SKM-1 (cell line): ENCODE measurements around the gene SNAP29.
"Not testable (repeated sequence)": the region's sequence is repeated elsewhere in the genome, so short reads cannot be mapped to it uniquely, and the experiment has no call there.

ENCODE experiments used
- DNase-seq: peaks from one replicate; lab custom pipeline; 2025; ENCODE audit not compliant: unreplicated experiment; lab: John Stamatoyannopoulos, UW

SNAP29 gene

DNA sequence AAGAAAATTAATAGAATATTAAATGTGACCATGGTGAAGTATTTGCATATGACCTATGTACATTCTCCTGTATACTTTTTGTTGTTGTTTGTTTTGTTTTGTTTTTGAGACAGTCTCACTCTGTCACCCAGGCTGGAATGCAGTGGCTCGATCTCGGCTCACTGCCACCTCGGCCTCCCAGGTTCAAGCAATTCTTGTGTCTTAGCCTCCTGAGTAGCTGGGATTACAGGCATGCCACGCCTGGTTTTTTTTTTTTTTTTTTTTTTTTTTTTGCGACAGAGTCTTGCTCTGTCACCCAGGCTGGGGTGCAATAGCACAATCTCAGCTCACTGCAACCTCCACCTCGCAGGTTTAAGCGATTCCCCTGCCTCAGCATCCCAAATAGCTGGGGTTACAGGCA, 38.9 kb downstream of the SNAP29 start:
- not testable (repeated sequence) for DNase-seq

DNA sequence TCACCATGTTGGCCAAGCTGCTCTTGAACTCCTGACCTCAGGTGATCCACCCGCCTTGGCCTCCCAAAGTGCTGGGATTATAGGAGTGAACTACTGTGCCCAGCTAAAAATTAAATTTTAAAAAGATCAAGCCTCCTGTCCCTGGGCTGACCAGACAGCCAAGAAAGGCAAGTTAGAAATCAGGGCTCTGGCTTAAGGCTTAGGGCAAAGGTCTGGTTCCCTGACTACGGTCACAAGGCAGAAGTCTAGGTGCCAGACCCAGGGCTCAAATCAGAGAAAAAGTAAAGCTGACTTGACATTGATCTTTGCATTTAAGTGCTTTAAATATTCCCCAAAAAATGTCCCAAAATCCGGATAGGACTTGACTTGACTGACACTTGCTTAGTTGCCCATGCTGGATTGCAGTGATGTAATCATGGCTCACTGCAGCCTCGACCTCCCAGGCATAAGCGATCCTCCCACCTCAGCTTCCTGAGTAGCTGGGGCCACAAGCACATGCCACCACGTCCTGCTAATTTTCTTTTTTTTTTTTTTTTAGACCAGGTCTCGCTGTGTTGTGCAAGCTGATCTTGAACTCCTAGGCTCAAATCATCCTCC, 41.1 kb downstream of the SNAP29 start:
- no peak for DNase-seq

- DNase-seq = not testable (repeated sequence)
These were observed 42.6 kb downstream of the SNAP29 start for GRCh38 chr22:20901093-20902033.

- no peak for DNase-seq
These were observed 44.3 kb downstream of the SNAP29 start for GRCh38 chr22:20903093-20903492.

- peak; percentile 83 for DNase-seq
These were observed 45.5 kb downstream of the SNAP29 start for GRCh38 chr22:20904008-20904979.

- DNase-seq = no peak
These were observed 46.2 kb downstream of the SNAP29 start for GRCh38 chr22:20904980-20905355.

- no peak for DNase-seq
These were observed 46.9 kb downstream of the SNAP29 start for GRCh38 chr22:20905415-20906386.

GRCh38 chr22:20906387-20906767, 47.6 kb downstream of the SNAP29 start:
- DNase-seq = no peak

DNA sequence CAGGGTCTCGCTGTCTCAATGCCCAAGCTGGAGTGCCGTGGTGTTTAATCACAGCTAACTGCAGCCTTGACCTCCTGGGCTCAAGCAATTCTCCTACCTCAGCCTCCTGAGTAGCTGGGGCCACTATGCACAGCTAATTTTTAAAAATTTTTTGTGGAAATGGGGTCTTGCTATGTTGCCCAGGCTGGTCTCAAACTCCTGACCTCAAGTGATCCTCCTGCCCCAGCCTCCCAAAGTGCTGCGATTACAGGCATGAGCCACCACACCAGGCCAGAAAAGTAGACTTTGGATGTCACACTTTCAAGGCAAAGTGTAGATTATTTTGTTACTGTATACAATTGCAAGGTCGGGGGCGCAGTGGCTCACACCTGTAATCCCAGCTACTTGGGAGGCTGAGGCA, 49.9 kb downstream of the SNAP29 start:
- DNase-seq = not testable (repeated sequence)

GRCh38 chr22:20909543-20910303, 50.9 kb downstream of the SNAP29 start:
- no peak for DNase-seq

GRCh38 chr22:20912494-20912893, 53.7 kb downstream of the SNAP29 start:
- no peak for DNase-seq

DNA sequence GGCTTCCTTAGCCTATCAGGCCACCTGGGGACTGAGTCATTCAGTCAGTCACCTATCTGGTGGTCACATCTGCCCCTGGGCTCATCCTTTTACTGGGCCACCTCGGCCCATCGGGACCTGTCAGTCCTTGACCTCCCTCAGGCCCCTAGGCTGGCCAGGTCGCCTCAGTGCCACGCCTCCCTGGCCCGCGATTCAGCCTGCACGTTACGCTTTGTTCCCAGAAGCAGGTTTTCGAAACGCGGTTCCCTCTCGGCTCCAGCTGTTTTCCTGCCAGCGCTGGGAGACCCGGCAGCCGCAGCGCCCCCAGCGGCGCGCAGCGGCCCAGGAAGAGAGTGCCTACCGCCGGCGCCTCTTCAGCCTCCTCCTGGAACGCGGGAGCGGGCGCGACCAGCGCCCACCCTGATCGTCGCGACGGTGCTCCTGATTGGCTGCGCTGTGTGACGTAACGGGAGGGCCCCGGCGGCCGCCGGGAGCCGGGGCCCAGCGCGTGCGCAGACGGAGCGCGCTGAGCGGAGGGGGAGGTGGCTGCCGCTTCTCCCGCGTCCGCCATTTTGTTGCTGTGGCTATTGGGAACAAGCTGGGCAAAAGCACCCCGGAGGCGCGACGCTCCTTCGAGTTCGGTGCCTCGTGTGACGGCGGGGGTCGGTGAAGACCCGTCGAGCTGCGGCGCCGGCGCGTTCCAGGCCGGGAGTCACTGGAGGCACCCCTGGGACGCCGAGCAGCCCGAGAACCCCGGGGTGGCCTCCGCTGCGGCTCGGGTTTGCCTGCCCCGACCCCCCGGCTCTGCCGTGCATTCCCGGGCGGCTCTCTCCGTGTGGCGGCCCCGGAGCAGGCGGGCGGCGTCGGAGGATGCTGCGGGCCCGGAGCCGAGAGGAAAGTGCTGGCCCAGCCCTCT, 58.4 kb downstream of the SNAP29 start, which contains the start of gene CRKL:
CRKL (plus strand) TSS at position 492 of the 895 bp plus-strand sequence. CDS start 528 bp downstream, outside the sequence.
- DNase-seq = peak; percentile 97

DNA sequence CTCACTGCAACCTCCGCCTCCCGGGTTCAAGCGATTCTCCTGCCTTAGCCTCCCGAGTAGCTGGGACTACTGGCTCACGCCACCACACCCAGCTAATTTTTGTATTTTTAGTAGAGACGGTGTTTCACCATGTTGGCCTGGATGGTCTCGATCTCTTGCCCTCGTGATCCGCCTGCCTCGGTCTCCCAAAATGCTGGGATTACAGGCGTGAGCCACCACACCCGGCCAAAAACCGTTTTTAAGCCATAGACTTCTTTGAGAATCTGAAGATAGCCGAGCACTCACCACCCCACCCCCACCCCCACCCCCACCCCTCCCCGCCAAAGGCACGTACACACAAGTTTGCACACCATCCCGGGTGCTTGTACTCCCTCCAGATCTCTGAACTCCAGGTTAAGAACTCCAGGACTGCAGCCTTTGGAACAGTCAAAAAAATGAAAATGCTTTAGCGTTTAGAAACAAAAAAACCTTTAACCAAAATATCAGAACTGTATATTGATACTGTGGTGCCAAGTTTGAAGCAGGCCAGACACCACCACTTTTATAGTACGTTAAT, 59.9 kb downstream of the SNAP29 start:
- no peak for DNase-seq

GRCh38 chr22:20919718-20920117, 60.9 kb downstream of the SNAP29 start:
- no peak for DNase-seq

GRCh38 chr22:20920881-20921203, 62.0 kb downstream of the SNAP29 start:
- no peak for DNase-seq

DNA sequence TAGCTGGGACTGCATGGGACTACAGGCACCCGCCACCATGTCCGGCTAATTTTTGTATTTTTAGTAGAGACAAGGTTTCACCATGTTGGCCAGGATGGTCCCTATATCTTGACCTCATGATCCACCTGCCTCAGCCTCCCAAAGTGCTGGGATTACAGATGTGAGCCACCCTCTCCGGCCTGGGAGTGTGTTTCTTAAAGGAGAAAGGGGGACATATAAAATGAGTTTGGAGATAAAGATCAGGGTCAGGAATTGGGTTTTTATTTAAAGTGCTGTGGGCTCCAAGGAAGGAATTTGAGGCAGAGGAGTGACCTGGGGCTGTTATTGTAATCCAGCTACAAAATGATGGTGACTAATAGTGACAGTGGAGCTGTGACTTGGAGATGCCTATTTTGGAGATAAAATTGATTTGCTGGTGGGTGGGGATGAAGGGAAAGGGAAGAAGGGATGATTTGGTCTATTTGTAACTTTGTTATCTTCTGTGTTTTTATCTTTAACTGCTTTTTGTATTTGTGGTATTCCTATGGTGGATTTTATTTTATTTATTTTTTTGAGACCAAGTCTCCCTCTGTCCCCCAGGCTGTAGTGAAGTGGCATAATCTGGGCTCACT, 63.4 kb downstream of the SNAP29 start:
- no peak for DNase-seq

GRCh38 chr22:20926243-20926642, 67.4 kb downstream of the SNAP29 start:
- no peak for DNase-seq
